Activated CD8-positive, alpha-beta memory T cell treated with anti-CD3 and anti-CD28 coated beads, Interleukin-2, amount 50 U/mL, for 48 hours (primary cell): ENCODE data around the gene FMNL2.
"Not testable (repeated sequence)": the region's sequence is repeated elsewhere in the genome, so short reads cannot be mapped to it uniquely, and the experiment has no call there.

Experiments used
- DNase-seq: peaks from one replicate; pipeline ENCODE4 v3.0.0-alpha.2; 2020

The FMNL2 gene

DNA sequence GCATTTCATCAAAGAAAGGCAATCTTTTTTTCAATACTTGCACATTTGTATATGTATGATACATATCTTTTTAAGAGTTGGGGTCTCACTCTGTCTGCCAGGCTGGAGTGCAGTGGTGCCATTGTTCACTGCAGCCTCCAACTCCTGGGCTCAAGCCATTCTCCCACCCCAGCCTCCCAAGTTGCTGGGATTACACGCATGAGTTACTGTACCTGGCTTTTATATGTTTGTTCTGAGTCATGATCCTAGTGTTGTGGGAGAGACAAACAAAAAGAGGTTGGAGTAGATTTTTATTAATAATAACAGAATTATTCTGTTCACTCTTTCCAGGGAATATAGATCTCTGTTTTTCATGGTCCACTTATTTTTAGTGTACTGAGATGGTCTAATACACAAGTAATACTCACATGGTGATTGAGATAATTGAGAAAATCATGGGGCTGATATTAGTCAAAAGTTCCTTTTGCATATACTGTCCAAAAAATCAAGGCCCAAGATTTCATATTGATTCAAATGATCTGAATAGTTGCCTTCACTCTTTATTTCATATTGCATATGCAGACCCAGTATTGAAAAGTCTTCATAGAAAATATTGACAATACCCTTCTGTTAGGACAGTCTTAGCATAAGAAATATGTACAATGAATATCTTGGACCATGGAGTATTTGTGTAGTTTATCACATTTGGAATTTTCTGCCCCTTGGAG is 138.3 kb downstream of the FMNL2 start:
- DNase-seq = no peak

DNA sequence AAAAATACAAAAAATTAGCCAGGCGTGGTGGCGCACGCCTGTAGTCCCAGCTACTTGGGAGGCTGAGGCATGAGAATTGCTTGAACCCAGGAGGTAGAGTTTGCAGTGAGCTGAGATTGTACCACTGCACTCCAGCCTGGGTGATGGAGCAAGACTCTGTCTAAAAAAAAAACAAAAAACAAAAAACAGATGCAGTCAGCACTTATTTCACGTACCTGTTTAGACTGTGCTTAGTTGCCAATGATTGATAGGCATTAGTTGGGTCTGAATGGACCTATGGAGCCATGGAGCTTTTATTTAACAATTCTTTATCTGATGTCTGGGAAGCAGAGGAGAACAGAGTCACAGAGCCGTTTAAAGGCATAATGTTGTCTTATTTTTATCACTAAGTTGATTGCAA is 139.5 kb downstream of the FMNL2 start:
- not testable (repeated sequence) for DNase-seq

DNA sequence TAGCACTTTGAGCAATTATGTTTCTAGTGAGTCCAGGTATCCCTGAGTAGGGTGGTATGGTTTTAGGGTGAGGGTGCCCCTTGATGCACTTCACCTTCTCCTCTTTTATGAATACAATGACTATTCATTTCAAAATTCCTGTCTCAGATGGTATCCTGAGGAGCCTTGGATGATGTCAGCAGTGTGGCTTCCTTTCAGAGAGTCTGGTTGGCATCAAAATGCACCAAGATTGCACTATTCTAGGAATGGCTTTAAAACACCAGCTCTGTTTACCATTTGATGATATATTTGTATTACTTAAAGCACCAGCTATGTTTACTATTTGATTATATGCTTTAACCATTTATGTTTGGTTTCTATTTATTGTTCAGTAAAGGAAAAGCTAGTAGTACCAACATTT is 141.0 kb downstream of the FMNL2 start:
- no peak for DNase-seq

DNA sequence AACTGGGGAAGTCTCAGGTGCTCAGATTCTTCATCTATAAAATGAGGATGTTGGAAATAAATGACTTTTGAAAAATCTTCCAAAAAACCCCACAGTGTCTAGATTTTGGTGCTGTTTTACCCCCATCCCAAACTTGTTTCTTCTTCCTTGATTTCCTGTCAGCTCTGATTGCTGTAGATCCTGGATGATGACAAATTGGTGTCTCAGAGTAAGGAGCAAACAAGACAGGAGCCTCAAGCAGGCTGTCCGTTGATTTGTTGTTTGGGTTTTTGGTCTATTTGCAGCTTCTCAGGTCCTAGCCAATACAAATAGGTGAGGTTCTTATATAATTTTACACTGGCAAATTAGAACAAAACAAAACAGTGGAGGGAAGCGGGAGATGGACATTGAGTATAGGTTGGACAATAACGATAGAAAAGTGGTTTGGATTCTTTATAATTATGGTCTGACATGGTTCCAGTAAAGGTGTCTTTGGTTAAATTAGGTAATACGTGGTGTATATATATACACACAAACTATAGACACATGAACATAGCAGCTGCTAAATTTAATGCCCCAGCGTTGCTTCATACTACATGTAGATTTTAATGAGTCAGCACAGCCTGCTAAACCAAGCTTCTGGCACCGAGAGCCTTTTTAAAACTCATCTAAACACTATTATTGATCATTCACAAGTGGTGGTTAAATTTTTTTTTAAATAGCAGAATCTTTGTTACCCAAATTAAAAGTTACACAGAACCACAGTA is 142.5 kb downstream of the FMNL2 start:
- DNase-seq = no peak

DNA sequence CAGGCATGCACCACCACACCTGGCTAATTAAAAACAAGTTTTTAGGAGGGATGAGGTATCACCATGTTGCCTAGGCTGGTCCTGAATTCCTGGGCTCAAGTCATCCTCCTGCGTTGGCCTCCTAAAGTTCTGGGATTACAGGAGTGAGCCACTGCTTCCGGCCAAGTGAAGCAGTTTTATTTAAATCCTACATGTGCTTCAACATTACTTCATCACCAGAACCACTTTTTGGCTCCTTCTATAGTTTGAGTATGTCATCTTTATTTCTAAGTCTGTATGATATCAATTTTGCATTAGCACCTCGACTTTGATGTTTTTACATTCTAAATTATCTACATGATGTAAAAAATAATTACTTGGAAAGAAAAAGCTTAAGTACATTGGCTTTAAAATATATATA is 144.3 kb downstream of the FMNL2 start:
- DNase-seq = no peak

GRCh38 chr2:152480821-152481399 is 145.9 kb downstream of the FMNL2 start:
- no peak for DNase-seq

- DNase-seq = no peak
Observed at GRCh38 chr2:152481881-152482583, 147.1 kb downstream of the FMNL2 start.

- DNase-seq = no peak
Observed at GRCh38 chr2:152483276-152484063, 148.5 kb downstream of the FMNL2 start.

GRCh38 chr2:152485954-152486736 is 151.2 kb downstream of the FMNL2 start:
- no peak for DNase-seq

GRCh38 chr2:152486737-152487400 is 151.9 kb downstream of the FMNL2 start:
- no peak for DNase-seq

DNA sequence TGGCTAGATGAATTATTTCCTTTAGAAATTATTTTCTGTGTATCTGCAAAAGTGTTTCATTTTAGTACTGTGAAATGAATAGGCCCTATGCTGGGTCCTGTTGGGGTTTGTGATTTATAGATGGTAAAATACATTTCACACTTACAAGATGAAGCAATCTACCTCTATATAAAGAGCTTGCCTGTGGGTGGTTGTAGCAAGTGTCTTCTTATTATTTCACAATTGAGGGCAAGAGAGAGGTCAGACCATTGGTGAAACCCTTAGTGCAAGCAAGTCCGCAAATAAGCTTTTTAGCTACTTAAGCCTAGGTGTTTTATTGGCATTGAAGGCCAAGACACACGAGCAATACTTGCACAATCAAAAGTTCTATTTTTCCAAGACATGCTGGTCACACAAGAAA is 153.1 kb downstream of the FMNL2 start:
- DNase-seq = no peak

- DNase-seq = no peak
Observed at GRCh38 chr2:152489364-152489763, 154.4 kb downstream of the FMNL2 start.

DNA sequence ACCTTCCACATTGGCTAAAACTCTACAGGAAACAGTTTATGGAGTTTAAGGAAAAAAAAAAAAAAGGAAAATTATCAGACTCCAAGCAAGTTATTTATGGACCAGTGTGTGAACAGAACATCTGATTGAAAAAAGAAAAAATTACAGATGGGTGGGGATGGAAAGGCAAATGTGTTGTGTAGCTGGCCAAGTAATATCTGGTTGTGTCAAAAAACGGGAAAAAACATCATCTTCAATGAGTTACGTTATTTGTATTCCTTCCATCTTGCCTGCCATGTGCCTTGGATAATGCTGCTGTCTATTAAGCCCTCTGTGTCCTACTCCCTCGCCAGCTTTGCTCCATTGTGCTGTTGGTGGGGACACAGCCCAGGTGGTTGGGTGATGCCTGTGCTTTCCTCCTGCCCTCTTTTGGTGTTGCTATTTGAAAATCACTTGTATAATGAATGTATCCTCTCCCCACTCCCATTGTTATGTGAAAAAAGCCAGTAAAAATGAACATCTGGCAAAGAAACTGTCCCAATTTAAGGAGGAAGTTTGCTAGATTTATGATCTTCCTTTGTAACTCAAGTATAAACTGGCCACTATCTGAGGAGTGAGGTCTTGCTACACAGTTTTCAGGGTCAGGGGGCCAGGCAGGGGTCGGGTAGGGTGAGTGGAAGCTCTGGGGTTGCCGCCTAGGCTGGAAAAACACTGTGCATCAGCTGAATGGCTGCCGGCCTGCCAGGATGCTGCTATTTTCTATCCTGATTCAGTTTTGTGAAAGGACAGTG is 155.9 kb downstream of the FMNL2 start:
- no peak for DNase-seq

DNA sequence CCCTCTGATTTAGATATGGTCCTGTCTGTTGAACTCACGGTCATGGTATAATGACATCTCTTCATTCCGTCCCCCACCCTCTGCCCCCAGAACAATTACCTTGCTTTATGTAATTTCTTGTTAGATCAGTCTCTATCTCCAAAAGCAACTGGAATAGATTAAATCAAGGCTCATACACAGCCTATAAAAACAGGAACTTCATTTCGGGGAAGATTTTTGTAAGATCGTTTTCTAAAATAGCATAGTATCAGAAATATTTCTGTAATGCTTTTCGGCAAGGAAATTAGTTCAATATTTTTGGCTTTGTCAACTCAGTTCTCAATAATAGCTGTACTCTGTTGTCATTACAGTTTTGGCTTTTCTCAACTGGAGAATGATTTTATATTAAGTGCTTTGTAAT is 157.2 kb downstream of the FMNL2 start:
- no peak for DNase-seq

DNA sequence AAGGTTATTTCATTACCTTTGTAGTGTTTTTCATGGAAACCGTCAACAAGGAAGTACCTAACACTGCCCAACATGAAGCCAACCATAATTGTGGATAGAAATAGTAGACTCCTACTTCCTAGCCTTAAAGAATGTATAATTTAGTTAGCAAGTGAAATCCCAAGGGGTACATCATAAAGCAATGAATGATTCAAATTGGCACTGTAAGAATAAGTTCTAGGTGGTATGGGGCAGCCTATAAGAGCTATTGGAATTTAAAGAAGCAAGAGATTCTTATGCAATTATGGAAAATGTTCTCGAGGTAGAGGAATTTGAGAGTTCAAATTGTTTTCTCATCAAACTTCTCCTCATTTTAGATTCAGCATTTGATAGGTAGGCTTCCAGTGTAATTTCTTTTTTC is 157.9 kb downstream of the FMNL2 start:
- DNase-seq = no peak

DNA sequence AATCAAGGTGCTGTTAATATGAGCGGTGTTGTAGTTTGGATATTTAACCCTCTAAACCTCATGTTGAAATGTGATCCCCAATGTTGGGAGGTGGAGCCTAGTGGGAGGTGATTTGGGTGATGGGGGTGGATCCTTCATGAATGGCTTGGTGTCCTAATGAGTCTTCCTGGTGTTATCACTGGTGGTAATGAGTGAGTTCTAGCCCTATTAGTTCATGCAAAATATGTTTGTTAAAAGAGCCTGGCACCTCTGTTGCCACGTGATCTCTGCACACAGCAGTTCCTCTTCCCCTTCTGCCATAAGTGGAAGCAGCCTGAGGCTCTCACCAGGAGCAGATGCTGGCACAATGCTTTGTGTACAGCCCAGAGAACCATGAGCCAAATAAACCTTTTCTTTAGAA is 158.4 kb downstream of the FMNL2 start:
- no peak for DNase-seq

DNA sequence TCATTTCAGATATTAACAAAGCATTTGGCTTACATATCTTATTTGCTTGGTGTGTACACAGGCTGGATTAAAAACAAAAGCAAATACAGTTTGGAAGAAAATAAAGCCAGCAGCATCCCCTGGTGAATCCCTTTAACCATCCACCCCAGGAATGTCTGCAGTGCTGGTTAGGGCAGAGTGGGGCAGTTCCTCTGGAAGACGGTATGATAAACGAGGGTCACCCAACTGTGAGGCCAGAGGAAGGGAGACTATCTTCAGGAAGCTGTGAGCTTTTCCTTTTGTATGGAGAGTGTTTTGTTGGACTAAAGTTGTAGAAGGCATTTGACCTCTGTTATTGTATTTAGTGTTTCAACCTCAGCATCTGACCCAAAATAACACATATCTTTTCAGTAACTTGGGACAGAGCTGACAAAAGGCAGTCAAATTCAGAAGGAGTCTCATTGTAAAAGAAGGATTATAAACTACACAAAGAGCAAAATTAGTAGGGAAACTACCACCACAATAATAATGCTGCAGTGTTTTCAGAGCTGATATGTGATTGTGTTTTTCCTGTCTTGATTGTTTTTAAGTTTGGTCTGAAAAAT is 159.1 kb downstream of the FMNL2 start:
- no peak for DNase-seq

DNA sequence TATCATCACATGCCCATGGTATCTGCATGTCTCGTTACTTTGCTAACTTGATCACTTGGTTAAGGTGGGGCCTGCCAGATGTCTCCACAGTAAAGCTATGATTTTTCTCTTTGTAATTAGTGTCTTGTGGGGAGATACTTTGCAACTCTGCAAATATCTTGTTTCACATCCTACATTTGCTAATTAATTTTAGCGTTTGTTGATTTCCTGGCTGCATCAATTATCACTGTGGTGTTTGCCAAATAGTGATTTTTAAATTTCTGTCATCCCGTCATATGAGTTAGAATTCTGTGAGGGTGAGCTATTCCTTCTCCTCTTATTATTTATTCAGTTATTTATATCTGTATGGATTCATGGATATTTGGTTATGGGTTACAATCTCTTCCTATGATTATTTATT is 161.4 kb downstream of the FMNL2 start:
- DNase-seq = no peak

GRCh38 chr2:152497481-152498052 is 162.6 kb downstream of the FMNL2 start:
- DNase-seq = no peak

DNA sequence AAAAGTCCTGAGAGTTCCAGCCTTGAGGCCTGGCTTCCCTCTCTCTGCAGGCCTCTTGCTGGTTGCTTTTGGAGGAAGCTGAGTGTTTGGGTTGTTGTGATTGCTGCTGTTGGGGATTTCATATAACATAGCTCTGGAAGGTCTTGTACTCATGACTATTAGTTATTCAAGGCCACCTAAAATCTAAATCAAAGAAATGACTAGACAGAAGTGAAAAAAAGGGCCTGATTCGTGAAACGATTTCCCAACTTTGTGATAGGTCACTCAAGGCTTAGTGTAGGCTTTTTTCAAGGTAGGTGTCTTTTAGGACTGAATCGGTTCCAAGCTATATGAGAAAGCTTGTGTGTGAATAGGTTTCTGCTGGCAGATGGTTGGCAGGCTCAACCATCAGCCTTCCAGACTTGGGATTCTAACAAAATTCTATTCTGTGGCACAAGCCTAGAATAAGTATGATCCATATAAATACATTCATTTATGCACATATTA is 164.4 kb downstream of the FMNL2 start:
- no peak for DNase-seq
